Activated T-cell treated with anti-CD3 and anti-CD28 coated beads for 48 hours (primary cell): Measurements from ENCODE around the gene CD180.
A peak's percentile ranks its signal among the peaks of the same experiment; 100 is the strongest.

Experiments used
- DNase-seq: peaks from one replicate; pipeline ENCODE4 v3.0.0-alpha.2; 2020; ENCODE audit warnings: low read depth

CD180 gene

GRCh38 chr5:67196537-67197059 is at the start of gene CD180:
TSS of gene CD180 (minus strand) at chr5:67196799. CDS start at chr5:67196641, 158 bp downstream.
- DNase-seq: no peak

- DNase-seq: no peak
Measured at GRCh38 chr5:67246108-67246507, 49.5 kb upstream of the CD180 start.

- no peak for DNase-seq
Measured at GRCh38 chr5:67245259-67245846, 48.8 kb upstream of the CD180 start.

- DNase-seq: no peak
Measured at GRCh38 chr5:67244345-67244793, 47.8 kb upstream of the CD180 start.

- no peak for DNase-seq
Measured at GRCh38 chr5:67243944-67244343, 47.3 kb upstream of the CD180 start.

- no peak for DNase-seq
Measured at GRCh38 chr5:67243349-67243748, 46.8 kb upstream of the CD180 start.

- DNase-seq: no peak
Measured at GRCh38 chr5:67241326-67241725, 44.7 kb upstream of the CD180 start.

GRCh38 chr5:67240846-67241245 is 44.2 kb upstream of the CD180 start:
- DNase-seq: no peak

- no peak for DNase-seq
Measured at GRCh38 chr5:67240065-67240464, 43.5 kb upstream of the CD180 start.

DNA sequence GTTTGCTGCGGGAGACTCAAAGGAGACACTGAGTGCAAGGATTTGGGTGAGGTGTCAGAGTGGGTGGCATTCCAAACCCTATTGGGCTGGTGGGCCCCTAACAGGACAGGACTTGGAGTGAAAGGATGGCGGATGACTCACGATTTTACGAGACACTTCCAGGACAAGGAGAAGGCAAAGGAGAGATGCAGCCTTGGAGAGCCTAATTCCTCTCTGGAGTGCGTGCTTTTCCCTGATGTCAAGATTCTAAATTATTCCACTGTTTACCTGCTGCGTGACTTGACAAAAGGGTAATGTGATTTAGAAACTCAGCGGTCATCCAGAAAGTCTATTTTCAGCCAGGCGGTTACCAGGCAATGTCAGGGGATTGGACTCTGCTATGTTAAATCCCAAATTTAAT is 41.6 kb upstream of the CD180 start:
- DNase-seq: no peak

DNA sequence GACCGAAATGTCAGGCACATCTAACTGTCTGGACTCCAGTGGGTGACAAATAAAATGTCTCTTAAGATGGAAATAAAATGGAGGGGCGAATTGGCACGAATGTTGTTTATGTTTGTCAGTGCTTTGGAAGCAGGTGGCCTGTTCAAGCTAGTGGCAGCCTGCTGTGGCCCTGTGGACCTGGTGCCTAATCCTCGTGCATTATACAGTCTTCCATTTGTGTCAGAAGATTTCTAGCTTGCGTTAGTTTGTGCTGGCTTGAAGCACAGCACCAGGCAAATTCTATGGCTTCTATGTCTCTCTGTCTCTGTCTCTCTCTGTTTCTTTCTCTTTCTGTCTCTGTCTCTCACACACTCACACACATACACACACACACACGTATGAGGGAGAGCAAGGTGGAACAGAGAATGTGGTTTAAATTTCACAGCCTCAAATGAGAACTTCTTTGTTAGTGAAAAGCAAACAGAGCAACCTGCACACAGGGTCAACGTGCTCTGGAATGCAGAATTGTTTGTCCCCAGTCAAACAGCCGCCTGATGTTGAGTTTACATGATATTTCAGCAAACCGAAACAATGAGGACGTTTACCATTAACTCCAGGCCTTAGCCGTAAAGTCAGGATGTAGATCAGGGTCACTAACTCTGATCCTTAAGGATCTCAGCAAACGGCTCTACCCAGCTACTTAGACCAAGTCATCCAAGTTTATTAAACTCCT is 39.0 kb upstream of the CD180 start:
- no peak for DNase-seq

- DNase-seq: no peak
Measured at GRCh38 chr5:67234671-67235176, 38.1 kb upstream of the CD180 start.

- no peak for DNase-seq
Measured at GRCh38 chr5:67233075-67233474, 36.5 kb upstream of the CD180 start.

- no peak for DNase-seq
Measured at GRCh38 chr5:67223211-67223610, 26.6 kb upstream of the CD180 start.

GRCh38 chr5:67222243-67223025 is 25.8 kb upstream of the CD180 start:
- no peak for DNase-seq

DNA sequence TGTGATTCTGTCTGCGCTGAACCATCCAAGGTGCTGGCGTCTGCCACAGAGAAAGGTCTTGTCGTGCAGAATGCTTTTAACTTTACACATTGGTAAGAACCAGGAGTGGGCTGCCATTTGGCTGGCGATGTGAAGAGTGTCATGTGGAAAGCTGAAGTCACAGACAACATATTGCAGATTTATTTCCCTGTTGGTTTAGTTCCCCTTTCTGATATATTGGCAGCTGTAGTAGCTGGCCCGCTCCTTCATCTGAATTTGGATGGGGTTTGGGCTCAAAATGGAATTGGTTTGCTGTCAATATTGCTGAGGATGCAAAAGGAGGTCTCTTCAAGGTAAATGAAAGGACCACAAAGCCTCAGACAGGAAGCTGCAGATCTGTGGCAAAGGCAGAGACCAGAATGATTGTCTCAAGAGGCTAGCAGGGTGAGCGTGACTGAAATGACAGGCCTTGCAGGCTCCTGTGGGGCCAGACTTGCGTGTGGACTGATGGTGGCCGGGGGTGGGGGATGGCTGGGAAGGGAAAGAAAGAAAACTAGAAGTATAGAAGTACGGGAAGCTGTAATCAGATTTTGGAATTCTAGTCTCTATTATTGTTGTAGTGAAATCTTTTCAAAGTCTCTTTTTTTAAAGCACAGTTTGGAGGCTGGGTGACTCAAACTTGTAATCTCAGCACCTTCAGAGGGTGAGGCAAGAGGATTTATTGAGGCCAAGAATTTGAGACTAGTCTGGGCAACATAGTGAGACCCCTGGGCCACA is 25.1 kb upstream of the CD180 start:
- peak; percentile 36 for DNase-seq

- no peak for DNase-seq
Measured at GRCh38 chr5:67216564-67216963, 20.0 kb upstream of the CD180 start.

DNA sequence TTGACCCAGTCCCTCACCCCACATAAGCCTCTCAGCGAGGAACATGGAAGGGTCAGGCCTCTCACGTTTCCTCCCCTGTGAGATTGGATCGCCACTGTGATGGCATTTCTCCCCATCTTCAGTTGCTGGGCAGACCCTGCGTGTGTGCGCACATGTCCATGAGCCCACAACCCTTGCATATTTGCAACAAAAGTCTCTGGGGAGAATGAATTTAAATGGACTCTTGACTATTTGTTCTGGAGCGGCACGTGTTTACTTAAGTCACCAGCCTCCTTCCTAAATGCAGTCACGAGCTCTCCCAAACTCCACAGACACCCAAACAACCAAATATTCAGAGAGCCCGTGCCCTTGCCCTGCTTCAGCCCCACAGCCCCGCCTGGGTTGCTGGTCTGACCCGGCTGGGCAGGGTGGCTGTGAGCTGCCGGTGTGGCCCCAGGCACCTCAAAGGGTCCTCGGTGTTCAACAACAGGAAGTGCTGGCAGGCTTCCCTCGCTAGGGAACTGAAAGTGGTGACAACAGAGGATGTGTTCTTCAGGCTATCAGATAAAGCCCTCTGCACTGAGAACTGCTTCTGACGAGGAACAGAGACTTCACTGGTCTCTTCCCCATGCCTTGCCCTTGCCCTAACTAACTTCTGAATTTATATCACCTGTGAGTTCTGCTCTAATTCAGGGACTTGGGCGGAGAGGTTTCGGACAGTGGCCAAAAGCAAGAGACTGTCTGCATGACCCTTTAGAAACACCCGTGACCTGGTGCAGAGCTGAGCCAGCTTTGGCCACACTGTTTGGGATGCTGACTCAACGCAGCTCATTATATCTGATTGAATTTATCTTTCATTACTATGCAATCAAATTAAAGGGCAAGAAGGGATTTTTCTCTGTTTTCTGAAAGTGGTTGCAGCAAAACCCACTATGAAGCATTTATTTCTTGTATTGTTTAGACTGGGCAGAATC is 19.2 kb upstream of the CD180 start:
- peak; percentile 56 for DNase-seq

- DNase-seq: no peak
Measured at GRCh38 chr5:67214707-67215447, 18.3 kb upstream of the CD180 start.

DNA sequence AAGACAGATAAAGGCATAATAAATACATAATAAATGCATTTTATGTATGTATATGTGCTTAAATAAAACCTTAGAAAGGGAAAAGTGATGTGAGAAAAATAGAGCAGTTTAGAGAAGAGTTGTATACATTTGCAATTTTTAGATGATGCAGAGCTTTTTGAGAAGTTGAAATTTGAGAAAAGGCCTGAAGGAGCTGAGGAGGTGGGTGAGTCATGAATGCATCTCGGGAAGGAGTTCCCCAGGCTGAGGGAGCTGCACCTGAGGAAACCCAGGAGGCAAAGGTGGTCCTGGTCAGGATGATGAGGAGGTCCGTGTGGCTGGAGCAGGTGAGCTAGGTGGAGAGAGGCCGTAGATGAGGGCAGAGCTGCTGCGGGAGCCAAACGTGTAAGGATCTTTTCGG is 17.4 kb upstream of the CD180 start:
- DNase-seq: no peak
